Body of pancreas (tissue), 4 donors: ENCODE measurements around the gene LDHD. TPM values are rescaled to one million over a fixed set of nuclear protein-coding genes. Genes with fewer than 3 reads are reported as not detected.

ENCODE experiments used
- ATAC-seq: fragments of 150-250 bp; one replicate; pipeline ENCODE4 v1.9.1; 2016
- DNase-seq, 4 donors: peaks; one replicate each; pipeline ENCODE4 v3.0.0-alpha.2; 2019
- H3K27ac ChIP-seq, 4 donors: fragments of 200-600 bp; sonication (generic); 1 replicate in 3 of 4; 2 replicates in 1 of 4; pipeline versions ENCODE4 v1.5.1 to v1.6.1; 2016 to 2019; ENCODE audit warnings: mild to moderate bottlenecking in 1 of 4, mixed read lengths in 1 of 4, moderate library complexity in 1 of 4
- H3K27me3 ChIP-seq, 2 donors: fragments of 200-600 bp; sonication (generic); one replicate each; pipeline ENCODE4 v1.6.0; 2016; ENCODE audit warnings: mild to moderate bottlenecking in 1 of 2
- H3K36me3 ChIP-seq, 2 donors: fragments of 200-600 bp; sonication (generic); replicated peaks in 1 of 2; 2 replicates each; pipeline ENCODE4 v1.5.1; 2016; ENCODE audit warnings: low read depth in 2 of 2; ENCODE audit not compliant: insufficient read depth in 1 of 2
- H3K4me1 ChIP-seq: fragments of 200-600 bp; sonication (generic); one replicate; pipeline ENCODE4 v1.6.0; 2016
- H3K4me3 ChIP-seq, 2 donors: fragments of 200-600 bp; sonication (generic); 1 replicate in 1 of 2; 2 replicates in 1 of 2; pipeline ENCODE4 v1.5.1; 2016 to 2019
- H3K9me3 ChIP-seq, 3 donors: fragments of 200-600 bp; sonication (generic); 1 replicate in 2 of 3; 2 replicates in 1 of 3; pipeline ENCODE4 v1.5.1; 2016
- POLR2A ChIP-seq, 3 donors: fragments of 450-650 bp; IDR thresholded peaks; one replicate each; pipeline ENCODE4 v1.6.1; 2016; ENCODE audit warnings: antibody characterized with exemption in 3 of 3, mild to moderate bottlenecking in 2 of 3
- WGBS, 2 donors: methylation state at CpG; one replicate each; pipeline ENCODE4 v1.1.5; 2017; 5-methylcytosine and 5-hydroxymethylcytosine counted together
- intact Hi-C: fragments of 100-400 bp; cut with DNase I; formaldehyde crosslinking; loops from one replicate; pipeline ENCODE4 v1.15.1; 2023
- total RNA-seq, 2 donors: library from RNA; depleted of rRNA; stranded (reverse); fragments of >200 nt; gene quantifications; one replicate each; pipeline ENCODE4 v1.1.0, GENCODE V29; 2016
- TF ChIP-seq, protein P1 (sequence below), 7 experiments: fragments of 450-650 bp in 4 of 7; fragments of 200-600 bp in 3 of 7; sonication (generic) in 3 of 7; IDR thresholded peaks; one replicate each; pipeline ENCODE4 v1.5.1; 2016 to 2019; ENCODE audit warnings: antibody characterized with exemption in 7 of 7

LDHD gene
- total RNA-seq, 2 donors from 2014 or later: 27.7 to 28.3 TPM

DNA sequence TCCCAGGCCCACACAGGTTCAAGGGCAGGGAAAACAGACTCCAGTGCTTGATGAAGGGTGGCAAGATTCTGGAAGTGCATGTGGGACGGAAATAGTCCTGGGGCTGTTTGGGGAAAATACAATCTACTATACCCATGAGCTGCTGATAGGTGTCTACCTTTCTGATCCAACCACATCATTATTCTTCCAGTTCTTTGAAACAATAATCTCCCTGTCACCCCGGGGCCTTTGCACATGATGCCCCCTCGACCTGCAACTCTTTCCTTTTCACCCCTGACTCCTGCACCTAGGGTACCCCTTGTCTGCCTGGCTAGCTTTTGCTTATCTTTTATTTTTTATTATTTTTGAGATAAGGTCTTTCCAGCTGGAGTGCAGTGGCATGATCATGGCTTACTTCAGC is 45.0 kb downstream of the LDHD start:
- 93% methylated on average over 3 of the region's 3 CpGs for WGBS, 2 donors
- H3K4me1 ChIP-seq: peaks cover 6% of the 10 kb centered on the region
- ATAC-seq (no peak), DNase-seq (no peak)
- H3K36me3 ChIP-seq: no peaks in the 10 kb centered on the region
- H3K4me3 ChIP-seq: no peak overlapping the region
- no peak overlapping the region for H3K27ac ChIP-seq
- H3K27me3 ChIP-seq: no peaks in the 10 kb centered on the region
- TF ChIP-seq, protein P1, sequence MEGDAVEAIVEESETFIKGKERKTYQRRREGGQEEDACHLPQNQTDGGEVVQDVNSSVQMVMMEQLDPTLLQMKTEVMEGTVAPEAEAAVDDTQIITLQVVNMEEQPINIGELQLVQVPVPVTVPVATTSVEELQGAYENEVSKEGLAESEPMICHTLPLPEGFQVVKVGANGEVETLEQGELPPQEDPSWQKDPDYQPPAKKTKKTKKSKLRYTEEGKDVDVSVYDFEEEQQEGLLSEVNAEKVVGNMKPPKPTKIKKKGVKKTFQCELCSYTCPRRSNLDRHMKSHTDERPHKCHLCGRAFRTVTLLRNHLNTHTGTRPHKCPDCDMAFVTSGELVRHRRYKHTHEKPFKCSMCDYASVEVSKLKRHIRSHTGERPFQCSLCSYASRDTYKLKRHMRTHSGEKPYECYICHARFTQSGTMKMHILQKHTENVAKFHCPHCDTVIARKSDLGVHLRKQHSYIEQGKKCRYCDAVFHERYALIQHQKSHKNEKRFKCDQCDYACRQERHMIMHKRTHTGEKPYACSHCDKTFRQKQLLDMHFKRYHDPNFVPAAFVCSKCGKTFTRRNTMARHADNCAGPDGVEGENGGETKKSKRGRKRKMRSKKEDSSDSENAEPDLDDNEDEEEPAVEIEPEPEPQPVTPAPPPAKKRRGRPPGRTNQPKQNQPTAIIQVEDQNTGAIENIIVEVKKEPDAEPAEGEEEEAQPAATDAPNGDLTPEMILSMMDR (IDR thresholded peaks at IDR 0.05): no peak
- no peak for TF ChIP-seq POLR2A (IDR thresholded peaks at IDR 0.05)
- intact Hi-C loops: no loop called here
- no peaks in the 10 kb centered on the region for H3K9me3 ChIP-seq

GRCh38 chr16:75070012-75070841 is 46.4 kb downstream of the LDHD start:
- no peak overlapping the region for H3K27ac ChIP-seq
- no peaks in the 10 kb centered on the region for H3K27me3 ChIP-seq
- intact Hi-C loops: no loop called here
- peak in 3 of 4 donors; percentile 33 to 52 (median 36) for DNase-seq
- H3K4me1 ChIP-seq: peaks cover 6% of the 10 kb centered on the region
- 60 to 69% methylated on average over 11 of the region's 11 CpGs for WGBS, 2 donors
- no peaks in the 10 kb centered on the region for H3K36me3 ChIP-seq
- TF ChIP-seq, protein P1 (IDR thresholded peaks at IDR 0.05): no peak
- no peak for TF ChIP-seq POLR2A (IDR thresholded peaks at IDR 0.05)
- H3K9me3 ChIP-seq: no peaks in the 10 kb centered on the region
- no peak for ATAC-seq
- H3K4me3 ChIP-seq: no peak overlapping the region

- Histone ChIP-seq H3K4me1 (peaks cover 6% of the 10 kb centered on the region), H3K4me3 (no peak overlapping the region), H3K9me3 (no peaks in the 10 kb centered on the region), H3K27me3 (no peaks in the 10 kb centered on the region), H3K27ac (no peak overlapping the region), H3K36me3 (no peaks in the 10 kb centered on the region)
- ATAC-seq (no peak), DNase-seq (no peak)
- TF ChIP-seq POLR2A (IDR thresholded peaks at IDR 0.05): no peak
- TF ChIP-seq, protein P1 (IDR thresholded peaks at IDR 0.05): no peak
- intact Hi-C loops: no loop called here
- WGBS, 2 donors: 81 to 87% methylated on average over 10 of the region's 10 CpGs
Observed at GRCh38 chr16:75068085-75069031, 48.2 kb downstream of the LDHD start.

- Histone ChIP-seq H3K9me3 (no peaks in the 10 kb centered on the region), H3K36me3 (no peaks in the 10 kb centered on the region), H3K27ac (no peak overlapping the region), H3K4me1 (peaks cover 16% of the 10 kb centered on the region), H3K4me3 (no peak overlapping the region), H3K27me3 (no peaks in the 10 kb centered on the region)
- 84 to 95% methylated on average over 6 of the region's 6 CpGs for WGBS, 2 donors
- DNase-seq (no peak), ATAC-seq (no peak)
- intact Hi-C loops: no loop called here
- TF ChIP-seq, protein P1 (IDR thresholded peaks at IDR 0.05): no peak
- no peak for TF ChIP-seq POLR2A (IDR thresholded peaks at IDR 0.05)
Observed at GRCh38 chr16:75066861-75067447, 49.6 kb downstream of the LDHD start.
